ENCODE data around the gene MPIG6B.

- no peak for TF ChIP-seq CTCF (IDR thresholded peaks at IDR 0.05)
- no peak for TF ChIP-seq POLR2A (IDR thresholded peaks at IDR 0.05)
Observed at GRCh38 chr6:31712296-31712695, 10.9 kb upstream of the MPIG6B start.
